GM12865 (cell line): ENCODE measurements around the gene KIRREL3.

Source experiments
- DNase-seq: peaks from one replicate; pipeline ENCODE4 v3.0.0; 2010; ENCODE audit warnings: low read depth
- H3K4me3 ChIP-seq: 2 replicates; pipeline ENCODE4 v1.5.1; 2011; ENCODE audit warnings: mild to moderate bottlenecking, low read depth, low read length, control low read depth
- CTCF ChIP-seq: IDR thresholded peaks from 2 replicates; pipeline ENCODE4 v1.5.1; 2011; ENCODE audit warnings: low read length, control low read depth, low read depth, inconsistent platforms; ENCODE audit not compliant: insufficient read depth; ENCODE audit errors: missing control alignments

Gene KIRREL3

GRCh38 chr11:126919147-126919823, 81.3 kb downstream of the KIRREL3 start:
- no peak overlapping the region for H3K4me3 ChIP-seq
- peak; percentile 17 for DNase-seq
- TF ChIP-seq CTCF, result no peak

- H3K4me3 ChIP-seq, result no peak overlapping the region
- DNase-seq, result no peak
- TF ChIP-seq CTCF, result no peak
These were observed 82.0 kb downstream of the KIRREL3 start for GRCh38 chr11:126918556-126918955.

- DNase-seq, result peak; percentile 67
- no peak for TF ChIP-seq CTCF
- H3K4me3 ChIP-seq, result no peak overlapping the region
These were observed 82.9 kb downstream of the KIRREL3 start for GRCh38 chr11:126917531-126918204.

GRCh38 chr11:126915430-126915829, 85.1 kb downstream of the KIRREL3 start:
- no peak overlapping the region for H3K4me3 ChIP-seq
- TF ChIP-seq CTCF, result no peak
- DNase-seq, result no peak

DNA sequence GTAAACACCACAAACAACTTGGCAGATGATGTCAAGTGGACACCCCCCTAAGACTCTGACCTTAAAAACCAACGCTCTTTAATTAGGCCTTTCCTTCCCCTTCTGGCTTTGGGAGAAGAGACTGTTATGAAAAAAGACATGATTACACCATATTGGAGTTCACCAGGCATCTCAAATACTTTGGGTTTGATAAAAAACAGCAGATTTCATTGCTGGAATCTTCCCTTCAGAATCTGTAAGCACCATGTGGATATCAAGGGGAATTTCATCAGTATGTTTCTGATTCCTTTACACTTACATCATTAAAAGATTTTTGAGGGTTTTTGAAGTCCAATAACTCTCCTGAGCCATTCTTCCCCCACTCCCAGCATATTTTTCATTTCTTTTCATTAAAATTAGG, 85.6 kb downstream of the KIRREL3 start:
- TF ChIP-seq CTCF, result no peak
- H3K4me3 ChIP-seq, result no peak overlapping the region
- DNase-seq, result no peak

DNA sequence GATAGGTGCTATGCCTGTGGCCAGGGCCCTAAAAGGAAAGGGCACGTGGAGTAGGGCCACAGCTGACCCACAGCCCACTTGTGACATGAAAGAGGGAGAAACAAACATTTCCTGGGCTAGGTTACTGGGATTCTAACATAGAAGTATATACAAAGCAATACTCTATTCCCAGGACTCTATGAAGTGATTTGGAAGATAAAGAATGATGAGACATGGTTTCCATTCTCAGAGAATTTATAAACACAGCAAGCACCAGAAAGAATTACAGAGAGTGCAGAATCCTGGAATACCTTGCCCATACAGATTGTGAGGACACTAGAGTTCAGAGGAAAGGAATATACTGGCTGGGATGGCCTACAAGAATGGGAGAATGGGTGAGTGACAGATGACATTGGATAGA, 86.4 kb downstream of the KIRREL3 start:
- DNase-seq, result no peak
- no peak for TF ChIP-seq CTCF
- no peak overlapping the region for H3K4me3 ChIP-seq
